Spleen (tissue), 7 donors: ENCODE results near the gene SYNDIG1.

ENCODE experiments used
- CTCF ChIP-seq, 11 experiments: fragments of 200-600 bp in 7 of 11; fragments of 450-650 bp in 4 of 11; sonication (generic) in 4 of 11; IDR thresholded peaks in 8 of 11; conservative IDR thresholded peaks in 3 of 11; 1 replicate in 7 of 11; 2 replicates in 4 of 11; pipeline versions ENCODE4 v1.4.0 to v1.8.0; 2016 to 2021; ENCODE audit warnings: antibody characterized with exemption in 11 of 11, inconsistent platforms in 4 of 11, mild to moderate bottlenecking in 1 of 11
- POLR2AphosphoS5 ChIP-seq, 3 donors: sonication (generic); formaldehyde crosslinking; IDR thresholded peaks; one replicate each; pipeline ENCODE4 v1.5.1; 2017; ENCODE audit warnings: antibody characterized with exemption in 3 of 3
- donor health status: DM: no; HTN: no; CAD: no; lungs with moderate emphysema.
- donor health status: DM: no; HTN: no; CAD: no.
- donor health status: DM: no; HTN: no; CAD: no.

- TF ChIP-seq CTCF (IDR thresholded peaks at IDR 0.05 in 8 of 11, conservative IDR thresholded peaks at IDR 0.05 in 3 of 11), result no peak
- TF ChIP-seq POLR2AphosphoS5 (IDR thresholded peaks at IDR 0.05), result no peak
Observed at GRCh38 chr20:24643731-24644626, 174.6 kb downstream of the SYNDIG1 start.
